DMS114 treated with DMSO at 0.1 percent for 48 hours (cell line): ENCODE measurements around the gene UQCR10.
"Not testable (repeated sequence)": the region's sequence is repeated elsewhere in the genome, so short reads cannot be mapped to it uniquely, and the experiment has no call there.

Source experiments
- DNase-seq: peaks from one replicate; lab custom pipeline; 2025; ENCODE audit not compliant: unreplicated experiment; lab: John Stamatoyannopoulos, UW

Gene UQCR10

GRCh38 chr22:29737251-29738117 is 29.7 kb upstream of the UQCR10 start:
- DNase-seq: no peak

DNA sequence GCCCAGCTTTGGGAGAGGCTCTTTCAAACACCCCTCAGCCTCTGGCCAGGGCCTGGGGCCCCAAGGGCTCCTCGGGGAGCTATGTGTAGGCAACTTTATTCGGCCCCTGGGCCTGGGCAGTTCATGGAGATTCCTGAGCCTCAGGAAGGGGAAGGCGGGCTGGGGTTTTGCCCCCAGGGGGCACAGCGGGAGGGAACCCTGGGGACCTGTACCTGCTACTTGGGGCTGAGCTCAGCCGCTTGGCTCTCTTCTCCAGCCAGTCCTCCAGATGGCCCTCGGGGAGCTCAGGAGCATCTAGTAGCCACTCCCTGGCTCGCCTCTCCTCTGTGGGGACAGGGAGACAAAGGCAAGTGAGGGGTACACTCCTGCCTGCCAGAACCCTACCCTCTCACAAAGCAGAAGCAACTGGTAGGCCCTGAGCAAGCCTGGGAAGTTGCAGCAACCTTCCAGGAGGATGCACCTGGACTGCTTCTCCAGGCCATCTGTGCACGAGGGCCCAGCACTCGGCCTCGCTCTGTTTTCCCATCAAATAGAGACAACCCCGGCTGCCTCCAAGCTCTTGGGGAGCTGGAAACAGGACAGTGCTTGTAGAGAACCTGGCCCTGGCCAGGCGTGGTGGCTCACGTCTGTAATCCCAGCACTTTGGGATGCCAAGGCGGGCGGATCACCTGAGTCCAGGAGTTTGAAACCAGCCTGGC is 28.9 kb upstream of the UQCR10 start:
- DNase-seq: no peak

DNA sequence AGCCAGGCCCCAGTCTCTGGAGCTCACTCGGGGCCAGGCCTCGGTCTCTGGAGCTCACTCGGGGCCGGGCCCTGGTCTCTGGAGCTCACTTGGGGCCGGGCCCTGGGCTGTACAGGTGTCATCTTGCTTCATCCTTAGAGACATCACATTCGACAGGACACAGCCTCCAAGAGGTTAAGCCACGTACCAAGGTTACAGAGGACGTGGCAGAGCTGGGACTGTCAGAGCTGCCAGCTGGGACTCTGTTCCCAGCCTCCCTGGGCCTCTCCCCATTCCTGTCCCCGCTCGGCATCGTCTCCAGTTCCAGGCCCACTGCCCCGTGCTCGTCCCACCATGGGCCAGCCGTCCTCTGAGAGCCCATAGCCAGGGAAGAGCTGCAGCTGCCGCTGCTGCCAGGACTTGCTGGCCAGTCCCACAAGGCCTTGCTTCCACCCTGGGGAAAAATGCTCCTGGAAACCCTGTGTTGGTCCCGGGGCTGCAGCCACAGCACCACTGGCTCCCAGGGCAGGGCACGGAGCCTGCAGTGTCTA is 27.8 kb upstream of the UQCR10 start:
- DNase-seq: no peak

DNA sequence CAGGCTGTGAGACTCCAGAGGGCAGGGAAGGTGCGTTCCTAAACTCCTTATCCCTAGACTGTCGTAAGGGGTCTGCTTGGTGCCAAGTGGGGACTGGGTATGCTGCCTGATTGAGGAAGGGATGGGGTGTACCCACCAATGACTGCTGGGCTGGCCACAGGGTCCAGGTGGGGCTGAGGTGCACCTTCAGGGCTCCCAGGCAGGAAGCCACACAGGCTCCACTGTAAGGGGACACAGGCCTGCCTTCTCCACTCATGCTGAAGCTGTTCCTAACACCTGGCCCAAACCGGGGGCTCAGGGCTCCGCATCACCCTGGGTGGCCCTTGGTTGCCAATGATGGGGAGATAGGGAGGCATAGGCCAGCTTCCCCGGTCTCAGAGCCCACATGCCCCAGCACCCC is 27.0 kb upstream of the UQCR10 start:
- DNase-seq: no peak

DNA sequence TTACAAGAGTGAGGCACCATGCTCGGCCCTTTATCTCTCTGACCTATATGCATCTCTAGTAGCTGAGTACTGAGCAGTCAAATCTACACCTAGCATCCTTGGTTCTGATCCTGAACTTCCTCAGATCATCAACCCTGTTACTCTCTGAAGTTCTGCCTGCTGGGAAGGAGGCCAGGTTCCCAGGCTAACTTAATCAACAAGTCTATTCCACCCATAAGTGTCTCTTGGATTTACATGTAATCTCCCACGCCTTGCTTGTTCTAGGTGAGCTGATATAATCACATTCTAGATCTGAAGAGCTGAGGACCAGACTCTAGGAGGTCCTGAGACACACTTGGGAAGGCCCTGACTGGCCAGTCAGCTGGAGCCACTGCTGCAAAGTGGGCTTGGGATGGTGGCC is 25.2 kb upstream of the UQCR10 start:
- no peak for DNase-seq

- DNase-seq: no peak
Observed at GRCh38 chr22:29742326-29742725, 24.8 kb upstream of the UQCR10 start.

DNA sequence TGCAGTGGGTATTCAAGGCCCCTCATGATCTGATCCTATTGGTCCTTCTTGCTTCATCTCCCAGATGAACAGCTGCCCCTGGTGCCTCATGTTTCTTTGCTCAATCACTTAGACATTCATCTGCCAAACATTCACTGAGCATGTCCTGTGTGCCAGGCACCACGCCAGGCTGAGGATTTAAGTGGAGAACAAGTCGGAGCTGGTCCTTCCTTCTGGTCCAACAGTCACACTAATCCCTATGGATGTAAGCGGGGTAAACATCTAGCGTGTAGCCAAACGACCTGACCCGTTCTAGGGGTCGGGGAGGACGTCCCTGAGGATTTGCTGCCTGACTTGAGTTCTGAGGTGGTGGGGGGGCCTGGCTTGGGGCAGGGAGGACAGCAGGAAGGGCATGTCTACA is 22.3 kb upstream of the UQCR10 start:
- no peak for DNase-seq

DNA sequence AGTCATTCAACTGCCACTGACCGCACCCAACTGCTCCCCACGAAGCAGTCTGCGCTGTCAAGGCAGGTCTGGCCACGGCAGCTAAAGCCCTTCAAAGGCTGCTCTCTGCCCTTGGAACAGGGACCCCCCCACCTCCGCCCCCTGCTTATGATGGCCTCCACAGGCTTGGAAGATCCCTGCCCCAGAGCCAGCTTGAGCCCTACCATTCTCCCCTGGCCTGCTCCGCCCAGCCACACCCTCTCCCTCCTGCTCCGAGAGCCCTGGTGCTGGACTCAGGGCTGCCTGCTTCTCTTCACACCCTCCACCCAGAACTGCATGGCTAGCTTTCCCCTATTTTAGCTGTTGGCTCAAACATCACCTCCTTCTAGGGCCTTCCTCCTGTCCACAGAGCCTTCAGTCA is 19.3 kb upstream of the UQCR10 start:
- DNase-seq: no peak

DNA sequence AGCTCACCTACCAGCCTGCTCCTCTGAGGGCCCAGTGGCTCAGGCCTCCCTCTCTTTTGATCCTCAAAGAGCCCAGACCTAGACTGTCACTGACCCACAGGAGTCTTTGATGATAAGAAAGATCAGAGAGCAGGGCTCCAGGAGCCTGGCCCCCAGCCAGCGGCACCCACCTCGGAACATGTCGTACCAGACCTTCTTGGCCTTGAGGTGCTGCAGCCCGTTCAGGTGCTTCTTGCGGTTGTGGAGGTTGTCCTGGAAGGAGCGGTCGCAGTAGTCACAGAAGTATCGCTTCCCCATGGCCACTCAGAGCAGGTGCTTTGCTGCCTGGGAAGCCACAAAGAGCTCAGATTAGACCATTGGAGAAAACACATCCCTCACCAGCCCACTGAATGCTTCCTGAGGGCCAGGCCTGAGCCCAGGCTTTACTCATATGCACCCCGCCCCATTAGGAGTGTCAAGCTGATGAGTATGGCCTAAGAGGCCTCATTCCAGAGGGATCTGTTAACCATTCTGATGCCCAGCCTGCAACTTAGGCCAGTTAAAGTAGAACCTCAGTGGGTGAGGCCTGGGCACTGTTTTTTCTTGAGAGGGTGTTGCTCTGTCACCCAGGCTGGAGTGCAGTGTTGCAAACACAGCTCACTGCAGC is 18.8 kb upstream of the UQCR10 start:
- DNase-seq: no peak

- DNase-seq: no peak
Observed at GRCh38 chr22:29750029-29750428, 17.1 kb upstream of the UQCR10 start.

GRCh38 chr22:29750559-29751538 is 16.3 kb upstream of the UQCR10 start:
- no peak for DNase-seq

GRCh38 chr22:29751669-29752068 is 15.5 kb upstream of the UQCR10 start:
- no peak for DNase-seq

- DNase-seq: no peak
Observed at GRCh38 chr22:29753808-29754657, 13.1 kb upstream of the UQCR10 start.

GRCh38 chr22:29754658-29755395 is 12.3 kb upstream of the UQCR10 start:
- DNase-seq: not testable (repeated sequence)

DNA sequence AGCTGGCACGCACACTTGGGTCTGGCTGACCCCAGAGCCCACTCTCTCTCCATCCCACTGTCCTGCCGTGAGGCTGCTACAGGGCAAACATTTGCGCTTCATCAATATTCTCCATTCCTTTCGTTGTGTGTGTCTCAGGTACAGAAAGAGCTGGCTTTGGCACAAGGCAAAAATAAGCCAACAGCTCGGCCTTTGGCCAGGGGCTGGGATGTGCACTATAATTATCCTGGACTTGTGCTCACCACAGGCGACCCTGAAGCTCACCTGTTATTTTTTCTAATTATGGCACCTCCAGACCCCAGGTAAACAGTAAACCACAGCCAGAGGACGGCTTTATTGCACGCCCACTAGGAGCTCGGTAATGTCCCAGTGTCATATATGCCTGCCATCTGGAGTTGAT is 11.3 kb upstream of the UQCR10 start:
- DNase-seq: no peak

DNA sequence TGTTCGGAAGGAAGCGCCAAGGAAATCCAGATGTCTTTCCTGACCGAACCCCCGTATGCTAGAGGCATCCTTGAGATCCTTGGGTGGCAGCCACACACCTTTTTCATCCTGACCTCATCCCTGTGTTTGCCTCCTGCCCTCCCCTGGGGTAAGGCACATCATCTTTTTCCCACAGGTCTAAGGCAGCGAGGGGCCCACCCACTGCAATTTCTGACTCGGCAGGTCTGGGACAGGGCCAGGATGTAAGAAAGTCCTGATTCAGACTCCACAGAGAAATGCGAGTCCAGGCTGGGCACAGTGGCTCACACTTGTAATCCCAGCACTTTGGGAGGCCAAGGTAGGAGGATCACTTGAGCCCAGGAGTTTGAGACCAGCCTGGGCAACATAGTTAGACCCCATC is 10.8 kb upstream of the UQCR10 start:
- DNase-seq: no peak

- no peak for DNase-seq
Observed at GRCh38 chr22:29757096-29757495, 10.1 kb upstream of the UQCR10 start.

DNA sequence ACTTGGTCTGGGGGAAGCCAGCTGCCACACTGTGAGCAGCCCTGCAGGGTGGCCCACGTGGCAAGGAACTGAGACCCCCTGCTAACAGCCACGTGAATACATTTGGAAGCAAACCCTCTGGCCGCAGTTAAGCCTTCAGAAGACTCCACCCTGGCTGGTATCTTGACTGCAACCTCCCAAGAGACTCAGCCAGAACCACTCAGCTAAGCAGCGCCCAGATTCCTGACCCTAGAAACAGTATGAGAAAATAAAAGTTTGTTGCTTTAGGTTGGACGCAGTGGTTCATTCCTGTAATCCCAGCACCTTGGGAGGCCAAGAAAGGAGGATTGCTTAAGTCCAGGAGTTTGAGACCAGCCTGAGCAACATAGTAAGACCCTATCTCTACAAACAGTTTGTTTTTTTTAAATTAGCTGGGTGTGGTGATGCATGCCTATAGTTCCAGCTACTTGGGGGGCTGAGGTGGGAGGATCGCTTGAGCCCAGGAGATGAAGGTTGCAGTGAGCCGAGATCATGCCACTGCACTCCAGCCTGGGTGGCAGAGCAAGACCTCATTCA is 9.0 kb upstream of the UQCR10 start:
- no peak for DNase-seq

GRCh38 chr22:29758959-29759358 is 8.2 kb upstream of the UQCR10 start:
- no peak for DNase-seq
